Smooth muscle cell (in vitro differentiated cells): ENCODE data around the gene F12. TPM values are rescaled to one million over a fixed set of nuclear protein-coding genes. Genes with fewer than 3 reads are reported as not detected.

Experiments
- DNase-seq: peaks from one replicate; lab custom pipeline; 2025; ENCODE audit not compliant: unreplicated experiment; lab: John Stamatoyannopoulos, UW
- H2AFZ ChIP-seq: fragments of 200-600 bp; sonication (generic); 2 replicates; pipeline ENCODE4 v1.6.0; 2016; ENCODE audit warnings: antibody characterized with exemption, low read depth, mild to moderate bottlenecking
- H3F3A ChIP-seq: fragments of 200-600 bp; sonication (generic); 2 replicates; pipeline ENCODE4 v1.6.0; 2017; ENCODE audit warnings: antibody characterized with exemption, low read depth
- H3K27ac ChIP-seq: fragments of 200-600 bp; sonication (generic); 2 replicates; pipeline ENCODE4 v1.5.1; 2016; ENCODE audit warnings: low read depth, mild to moderate bottlenecking
- H3K27me3 ChIP-seq: fragments of 200-600 bp; sonication (generic); 2 replicates; pipeline ENCODE4 v1.6.1; 2016; ENCODE audit warnings: low read depth, mild to moderate bottlenecking
- H3K36me3 ChIP-seq: fragments of 200-600 bp; sonication (generic); 2 replicates; pipeline ENCODE4 v1.5.1; 2016; ENCODE audit warnings: low read depth
- H3K4me1 ChIP-seq: fragments of 200-600 bp; sonication (generic); 2 replicates; pipeline ENCODE4 v1.5.1; 2016; ENCODE audit warnings: low read depth
- H3K4me2 ChIP-seq: fragments of 200-600 bp; sonication (generic); 2 replicates; pipeline ENCODE4 v1.6.0; 2016; ENCODE audit warnings: mild to moderate bottlenecking
- H3K4me3 ChIP-seq: fragments of 200-600 bp; sonication (generic); 2 replicates; pipeline ENCODE4 v1.5.1; 2016; ENCODE audit warnings: mild to moderate bottlenecking
- H3K79me2 ChIP-seq: fragments of 200-600 bp; sonication (generic); 2 replicates; pipeline ENCODE4 v1.6.0; 2016; ENCODE audit warnings: low read depth, mild to moderate bottlenecking
- H3K9ac ChIP-seq: fragments of 200-600 bp; sonication (generic); 2 replicates; pipeline ENCODE4 v1.6.0; 2016; ENCODE audit warnings: low read depth
- H3K9me3 ChIP-seq: fragments of 200-600 bp; sonication (generic); replicated peaks from 2 replicates; pipeline ENCODE4 v1.5.1; 2016; ENCODE audit warnings: low read depth
- H4K20me1 ChIP-seq: fragments of 200-600 bp; sonication (generic); 2 replicates; pipeline ENCODE4 v1.6.0; 2016; ENCODE audit warnings: low read depth
- WGBS: methylation state at CpG from one replicate; pipeline ENCODE4 v1.1.7; 2016; ENCODE audit warnings: low lambda C conversion rate; 5-methylcytosine and 5-hydroxymethylcytosine counted together
- polyA plus RNA-seq: library from polyadenylated mRNA; unstranded; fragments of >200 nt; fragmentation: Nextera tagmentation; extraction: Ambion mirVana; gene quantifications from 2 replicates; pipeline ENCODE4 v1.2.1, GENCODE V29; 2016
- total RNA-seq: library from RNA; depleted of rRNA; stranded (reverse); fragments of >200 nt; gene quantifications from 2 replicates; pipeline ENCODE4 v1.2.3, GENCODE V29; 2014
- TF ChIP-seq, protein P1 (sequence below): fragments of 200-600 bp; sonication (generic); IDR thresholded peaks from 2 replicates; pipeline ENCODE4 v1.5.1; 2017; ENCODE audit warnings: borderline replicate concordance, mild to moderate bottlenecking, antibody characterized with exemption; ENCODE audit not compliant: insufficient read depth, poor library complexity, severe bottlenecking

F12 gene
- total and polyA plus RNA-seq, 2 experiments from 2014 or later, result 3.6 to 15.0 TPM

DNA sequence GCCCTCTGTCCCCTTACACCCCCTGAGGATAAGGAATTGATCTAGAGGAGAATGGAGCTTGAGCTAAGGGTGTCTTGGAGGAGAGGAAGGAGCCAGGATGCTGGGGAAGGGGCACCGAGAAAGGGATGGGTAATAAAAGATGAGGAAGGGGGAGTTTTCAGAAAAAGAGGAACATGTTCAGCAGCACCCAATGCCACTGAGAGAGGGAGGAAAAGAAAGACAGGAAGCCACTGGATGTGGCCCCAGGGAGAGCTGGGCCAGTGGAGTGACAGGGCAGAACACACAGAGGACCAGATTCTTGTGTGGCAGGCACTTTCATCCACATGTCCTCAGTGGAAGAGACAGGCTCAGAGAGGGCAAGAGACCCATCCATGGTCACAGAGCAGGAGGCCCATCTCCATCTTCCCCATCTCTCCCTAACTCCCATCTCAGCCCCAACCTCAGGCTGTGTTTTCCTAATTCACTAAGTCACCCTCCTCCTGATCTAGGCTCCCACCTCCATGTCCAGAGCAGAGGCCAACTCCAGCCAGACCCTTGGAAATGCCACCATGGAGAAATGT, 16.1 kb downstream of the F12 start:
- no peak for DNase-seq
- no peaks in the 10 kb centered on the region for H3K27me3 ChIP-seq
- no peaks in the 10 kb centered on the region for H3K36me3 ChIP-seq
- TF ChIP-seq, protein P1, sequence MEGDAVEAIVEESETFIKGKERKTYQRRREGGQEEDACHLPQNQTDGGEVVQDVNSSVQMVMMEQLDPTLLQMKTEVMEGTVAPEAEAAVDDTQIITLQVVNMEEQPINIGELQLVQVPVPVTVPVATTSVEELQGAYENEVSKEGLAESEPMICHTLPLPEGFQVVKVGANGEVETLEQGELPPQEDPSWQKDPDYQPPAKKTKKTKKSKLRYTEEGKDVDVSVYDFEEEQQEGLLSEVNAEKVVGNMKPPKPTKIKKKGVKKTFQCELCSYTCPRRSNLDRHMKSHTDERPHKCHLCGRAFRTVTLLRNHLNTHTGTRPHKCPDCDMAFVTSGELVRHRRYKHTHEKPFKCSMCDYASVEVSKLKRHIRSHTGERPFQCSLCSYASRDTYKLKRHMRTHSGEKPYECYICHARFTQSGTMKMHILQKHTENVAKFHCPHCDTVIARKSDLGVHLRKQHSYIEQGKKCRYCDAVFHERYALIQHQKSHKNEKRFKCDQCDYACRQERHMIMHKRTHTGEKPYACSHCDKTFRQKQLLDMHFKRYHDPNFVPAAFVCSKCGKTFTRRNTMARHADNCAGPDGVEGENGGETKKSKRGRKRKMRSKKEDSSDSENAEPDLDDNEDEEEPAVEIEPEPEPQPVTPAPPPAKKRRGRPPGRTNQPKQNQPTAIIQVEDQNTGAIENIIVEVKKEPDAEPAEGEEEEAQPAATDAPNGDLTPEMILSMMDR, result no peak
- no peak overlapping the region for H2AFZ ChIP-seq
- no peak overlapping the region for H3K27ac ChIP-seq
- H3K4me2 ChIP-seq, result no peak overlapping the region
- peaks cover 3% of the 10 kb centered on the region for H4K20me1 ChIP-seq
- no peak overlapping the region for H3K4me3 ChIP-seq
- peaks cover 9% of the 10 kb centered on the region for H3F3A ChIP-seq
- H3K4me1 ChIP-seq, result no peaks in the 10 kb centered on the region
- 92% methylated on average over 1 of the region's 1 CpG for WGBS
- no peaks in the 10 kb centered on the region for H3K9me3 ChIP-seq
- H3K79me2 ChIP-seq, result no peaks in the 10 kb centered on the region
- no peak overlapping the region for H3K9ac ChIP-seq

DNA sequence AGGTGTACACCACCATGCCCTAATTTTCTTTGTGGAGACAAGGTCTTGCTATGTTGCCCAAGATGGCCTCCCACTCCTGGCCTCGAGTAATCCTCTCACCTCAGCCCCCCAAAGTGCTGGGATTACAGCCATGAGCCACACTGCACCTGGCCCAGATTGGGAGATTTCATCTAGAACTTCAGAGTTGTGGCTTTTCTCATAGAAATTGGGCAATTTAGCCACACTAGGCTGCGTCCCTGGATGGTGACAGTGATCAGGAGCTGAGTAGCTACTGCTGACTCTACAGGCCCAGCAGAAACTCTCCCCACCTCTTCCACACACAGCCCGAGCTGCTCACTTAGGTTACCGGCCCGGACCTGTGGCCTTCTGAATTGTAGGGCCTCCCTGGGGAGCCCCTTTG, 16.6 kb downstream of the F12 start:
- Histone ChIP-seq H3K9ac (no peak overlapping the region), H3K4me1 (no peaks in the 10 kb centered on the region), H3K4me2 (no peak overlapping the region), H3F3A (peaks cover 11% of the 10 kb centered on the region), H3K9me3 (no peaks in the 10 kb centered on the region), H3K27me3 (no peaks in the 10 kb centered on the region), H3K79me2 (no peaks in the 10 kb centered on the region), H3K27ac (no peak overlapping the region), H3K4me3 (no peak overlapping the region), H3K36me3 (no peaks in the 10 kb centered on the region), H4K20me1 (peaks cover 3% of the 10 kb centered on the region), H2AFZ (no peak overlapping the region)
- DNase-seq, result no peak
- WGBS, result 85% methylated on average over 5 of the region's 5 CpGs
- TF ChIP-seq, protein P1, result no peak

DNA sequence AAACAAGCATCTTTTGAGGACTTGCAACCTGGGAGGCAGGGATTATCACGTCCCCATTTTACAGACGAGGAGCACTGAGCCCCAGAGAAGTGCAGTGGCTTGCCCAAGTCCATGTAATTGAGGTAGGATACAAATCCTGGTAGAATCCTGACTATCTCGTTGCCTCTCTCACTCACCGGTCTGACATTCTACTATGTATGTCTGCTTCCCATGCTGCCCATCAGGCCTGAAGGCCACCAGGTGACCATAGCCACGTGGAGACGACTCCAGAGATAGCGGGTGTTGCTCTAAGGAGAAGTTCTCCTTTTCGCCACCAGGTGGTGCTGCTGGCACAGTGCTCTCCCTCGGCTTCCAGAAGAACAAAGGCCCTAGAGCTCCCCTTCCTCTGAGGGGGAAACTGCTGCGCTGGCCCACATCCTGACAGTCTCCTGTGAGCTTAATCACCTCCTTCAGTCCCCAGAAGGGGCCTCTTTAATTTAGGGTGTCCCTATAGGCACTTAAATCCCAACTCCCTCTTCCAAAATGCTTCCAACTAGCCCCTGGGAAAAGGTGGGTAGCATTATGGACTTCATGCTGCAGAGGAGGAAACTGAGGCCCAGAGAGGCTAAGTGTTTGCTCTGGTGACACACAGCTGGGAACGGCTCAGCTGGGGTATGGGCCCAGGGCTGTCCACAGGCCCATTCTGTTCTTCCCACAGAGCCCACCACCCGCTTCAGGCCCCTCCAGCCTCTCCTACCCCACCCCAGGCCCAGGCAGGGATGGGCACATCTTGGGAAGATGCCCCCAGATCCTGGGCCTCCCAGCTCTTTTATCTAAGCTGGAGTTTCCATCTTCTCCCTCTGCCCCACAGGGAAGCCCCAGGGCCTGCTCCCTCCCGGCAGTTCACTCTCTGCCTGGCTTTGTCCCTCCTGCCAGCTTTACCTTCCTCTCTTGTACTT, 18.7 kb downstream of the F12 start:
- no peak overlapping the region for H3K9ac ChIP-seq

More for the DNA sequence above, 18.7 kb downstream of the F12 start:
- peaks cover 11% of the 10 kb centered on the region for H3F3A ChIP-seq
- WGBS, result 29% methylated on average over 12 of the region's 13 CpGs
- no peaks in the 10 kb centered on the region for H3K79me2 ChIP-seq
- H3K27me3 ChIP-seq, result no peaks in the 10 kb centered on the region
- peak overlapping the region; percentile 63 for H3K4me2 ChIP-seq
- H3K4me3 ChIP-seq, result no peak overlapping the region
- DNase-seq, result peak; percentile 46
- no peaks in the 10 kb centered on the region for H3K9me3 ChIP-seq
- no peaks in the 10 kb centered on the region for H3K36me3 ChIP-seq
- peak overlapping the region; percentile 47 for H2AFZ ChIP-seq
- H3K27ac ChIP-seq, result peak overlapping the region; percentile 87
- H4K20me1 ChIP-seq, result peaks cover 3% of the 10 kb centered on the region
- H3K4me1 ChIP-seq, result no peaks in the 10 kb centered on the region
- TF ChIP-seq, protein P1, result peak; percentile 91
